Lower leg skin (tissue), 3 donors: ENCODE data around the gene MEF2C.

ENCODE experiments used
- CTCF ChIP-seq, 3 donors: fragments of 450-650 bp; IDR thresholded peaks; one replicate each; pipeline ENCODE4 v1.5.1; 2016; ENCODE audit warnings: antibody characterized with exemption in 3 of 3, mild to moderate bottlenecking in 3 of 3, moderate library complexity in 2 of 3
- POLR2A ChIP-seq, 2 donors: fragments of 450-650 bp; IDR thresholded peaks; one replicate each; pipeline ENCODE4 v1.6.1; 2016 to 2017; ENCODE audit warnings: antibody characterized with exemption in 2 of 2, mild to moderate bottlenecking in 1 of 2, moderate library complexity in 1 of 2

GRCh38 chr5:88776692-88777091 is 106.3 kb downstream of the MEF2C start:
- TF ChIP-seq CTCF (IDR thresholded peaks at IDR 0.05) (no peak), POLR2A (IDR thresholded peaks at IDR 0.05) (no peak)
